ENCODE data around the gene TUBB3.
"Not testable (repeated sequence)": the region's sequence is repeated elsewhere in the genome, so short reads cannot be mapped to it uniquely, and the experiment has no call there.

The TUBB3 gene

GRCh38 chr16:89918453-89919347 lies 4.4 kb upstream of the TUBB3 start, which contains the start of gene MC1R:
Gene MC1R, plus strand, starts transcription at chr16:89918862. Its CDS starts 397 bp downstream, at chr16:89919259.
- DNase-seq (ENCODE audit: low read depth) = no peak

GRCh38 chr16:89919535-89920406 lies 3.4 kb upstream of the TUBB3 start:
- no peak for DNase-seq (ENCODE audit: low read depth)

GRCh38 chr16:89920723-89921122 lies 2.4 kb upstream of the TUBB3 start:
- DNase-seq (ENCODE audit: low read depth) = no peak

GRCh38 chr16:89921131-89921701 lies 1.9 kb upstream of the TUBB3 start:
- DNase-seq (ENCODE audit: low read depth) = no peak

GRCh38 chr16:89921702-89922476 lies 1.3 kb upstream of the TUBB3 start:
- no peak for DNase-seq (ENCODE audit: low read depth)

GRCh38 chr16:89922477-89922883 lies 662 bp upstream of the TUBB3 start:
- no peak for DNase-seq (ENCODE audit: low read depth)

DNA sequence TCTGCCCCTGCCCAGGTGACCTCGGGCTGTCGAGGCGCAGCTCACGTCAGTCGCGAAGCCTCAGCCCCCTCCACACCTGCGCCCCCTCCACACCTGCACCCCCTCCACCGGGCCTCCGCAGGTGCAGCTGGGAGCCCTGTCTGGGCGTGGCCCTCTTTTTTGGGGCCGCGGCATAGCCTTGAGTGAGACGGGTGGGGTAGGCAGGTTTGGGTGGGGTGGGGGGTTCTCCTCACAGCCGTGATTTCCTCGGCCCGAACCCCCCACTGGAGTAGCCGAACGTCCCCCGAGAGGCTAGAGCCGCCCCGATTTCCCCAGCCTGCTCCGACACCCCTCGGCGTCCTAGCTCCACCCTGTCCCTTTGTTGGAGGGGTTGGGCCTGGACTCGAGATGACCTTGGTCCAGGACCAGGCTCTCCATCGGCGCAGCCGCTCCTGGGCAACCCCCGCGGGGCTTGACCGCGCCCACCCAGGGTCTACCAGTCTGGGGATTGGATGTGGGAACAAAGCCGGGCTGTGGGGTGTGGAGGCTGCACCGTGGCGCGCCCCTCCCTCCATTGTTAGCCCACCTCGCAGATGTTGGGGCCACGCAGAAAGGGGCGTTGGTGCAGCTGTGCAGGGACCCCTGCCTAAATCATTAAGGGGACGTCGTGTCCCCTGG lies 626 bp downstream of the TUBB3 start:
- no peak for DNase-seq (ENCODE audit: low read depth)

- no peak for DNase-seq (ENCODE audit: low read depth)
Measured at GRCh38 chr16:89924297-89924924, 1.3 kb downstream of the TUBB3 start.

DNA sequence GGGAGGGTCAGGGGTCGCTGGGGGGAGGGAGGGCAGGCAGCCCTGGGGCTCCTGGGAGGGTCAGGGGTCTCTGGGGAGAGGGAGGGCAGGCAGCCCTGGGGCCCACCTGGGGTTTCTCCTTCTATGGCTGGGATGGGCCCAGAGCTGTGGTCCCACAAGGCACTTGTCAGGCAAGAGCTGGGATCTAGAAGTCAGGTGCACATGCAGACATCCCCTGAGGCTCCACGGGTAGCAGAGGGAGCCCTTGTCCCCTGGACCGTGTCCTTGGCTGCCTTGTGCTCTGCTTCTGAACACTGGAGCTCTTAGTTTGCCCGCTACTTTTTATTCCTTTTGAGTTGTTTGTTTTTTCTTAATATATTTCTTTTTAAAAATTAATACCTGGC lies 1.8 kb downstream of the TUBB3 start:
- no peak for DNase-seq (ENCODE audit: low read depth)

GRCh38 chr16:89925596-89926079 lies 2.5 kb downstream of the TUBB3 start:
- no peak for DNase-seq (ENCODE audit: low read depth)

- no peak for DNase-seq (ENCODE audit: low read depth)
Measured at GRCh38 chr16:89931305-89931896, 8.3 kb downstream of the TUBB3 start.

DNA sequence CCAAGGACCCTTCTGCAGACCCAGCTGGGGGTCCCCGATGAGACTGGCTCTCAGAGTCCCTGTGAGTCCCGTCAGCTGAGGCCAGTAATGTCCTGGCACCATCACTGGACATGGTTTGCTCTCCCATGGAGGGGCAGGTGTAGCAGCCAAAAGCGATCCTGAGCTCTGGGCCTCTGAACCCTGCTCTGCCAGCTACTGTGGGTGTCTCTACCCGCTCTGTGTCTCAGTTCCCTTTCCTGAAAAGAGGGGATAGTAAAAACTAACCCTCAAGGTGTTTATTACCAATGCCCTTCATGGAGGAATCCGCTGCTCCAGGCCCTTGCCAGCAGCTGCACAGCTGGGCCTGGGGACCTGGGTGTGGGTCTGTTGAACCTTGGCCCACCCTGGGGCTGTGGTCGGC lies 8.8 kb downstream of the TUBB3 start:
- no peak for DNase-seq (ENCODE audit: low read depth)

GRCh38 chr16:89934019-89934418 lies 10.9 kb downstream of the TUBB3 start:
- DNase-seq (ENCODE audit: low read depth) = not testable (repeated sequence)

DNA sequence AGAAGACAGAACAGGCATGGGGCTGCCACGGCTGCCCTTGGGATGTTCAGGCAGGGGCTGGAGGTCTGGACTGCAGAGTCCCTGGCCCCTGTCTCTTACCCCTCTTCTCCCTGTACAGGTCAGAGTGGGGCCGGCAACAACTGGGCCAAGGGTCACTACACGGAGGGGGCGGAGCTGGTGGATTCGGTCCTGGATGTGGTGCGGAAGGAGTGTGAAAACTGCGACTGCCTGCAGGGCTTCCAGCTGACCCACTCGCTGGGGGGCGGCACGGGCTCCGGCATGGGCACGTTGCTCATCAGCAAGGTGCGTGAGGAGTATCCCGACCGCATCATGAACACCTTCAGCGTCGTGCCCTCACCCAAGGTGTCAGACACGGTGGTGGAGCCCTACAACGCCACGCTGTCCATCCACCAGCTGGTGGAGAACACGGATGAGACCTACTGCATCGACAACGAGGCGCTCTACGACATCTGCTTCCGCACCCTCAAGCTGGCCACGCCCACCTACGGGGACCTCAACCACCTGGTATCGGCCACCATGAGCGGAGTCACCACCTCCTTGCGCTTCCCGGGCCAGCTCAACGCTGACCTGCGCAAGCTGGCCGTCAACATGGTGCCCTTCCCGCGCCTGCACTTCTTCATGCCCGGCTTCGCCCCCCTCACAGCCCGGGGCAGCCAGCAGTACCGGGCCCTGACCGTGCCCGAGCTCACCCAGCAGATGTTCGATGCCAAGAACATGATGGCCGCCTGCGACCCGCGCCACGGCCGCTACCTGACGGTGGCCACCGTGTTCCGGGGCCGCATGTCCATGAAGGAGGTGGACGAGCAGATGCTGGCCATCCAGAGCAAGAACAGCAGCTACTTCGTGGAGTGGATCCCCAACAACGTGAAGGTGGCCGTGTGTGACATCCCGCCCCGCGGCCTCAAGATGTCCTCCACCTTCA lies 11.7 kb downstream of the TUBB3 start:
- DNase-seq (ENCODE audit: low read depth) = no peak

DNA sequence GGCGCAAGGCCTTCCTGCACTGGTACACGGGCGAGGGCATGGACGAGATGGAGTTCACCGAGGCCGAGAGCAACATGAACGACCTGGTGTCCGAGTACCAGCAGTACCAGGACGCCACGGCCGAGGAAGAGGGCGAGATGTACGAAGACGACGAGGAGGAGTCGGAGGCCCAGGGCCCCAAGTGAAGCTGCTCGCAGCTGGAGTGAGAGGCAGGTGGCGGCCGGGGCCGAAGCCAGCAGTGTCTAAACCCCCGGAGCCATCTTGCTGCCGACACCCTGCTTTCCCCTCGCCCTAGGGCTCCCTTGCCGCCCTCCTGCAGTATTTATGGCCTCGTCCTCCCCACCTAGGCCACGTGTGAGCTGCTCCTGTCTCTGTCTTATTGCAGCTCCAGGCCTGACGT lies 12.5 kb downstream of the TUBB3 start:
- not testable (repeated sequence) for DNase-seq (ENCODE audit: low read depth)

DNA sequence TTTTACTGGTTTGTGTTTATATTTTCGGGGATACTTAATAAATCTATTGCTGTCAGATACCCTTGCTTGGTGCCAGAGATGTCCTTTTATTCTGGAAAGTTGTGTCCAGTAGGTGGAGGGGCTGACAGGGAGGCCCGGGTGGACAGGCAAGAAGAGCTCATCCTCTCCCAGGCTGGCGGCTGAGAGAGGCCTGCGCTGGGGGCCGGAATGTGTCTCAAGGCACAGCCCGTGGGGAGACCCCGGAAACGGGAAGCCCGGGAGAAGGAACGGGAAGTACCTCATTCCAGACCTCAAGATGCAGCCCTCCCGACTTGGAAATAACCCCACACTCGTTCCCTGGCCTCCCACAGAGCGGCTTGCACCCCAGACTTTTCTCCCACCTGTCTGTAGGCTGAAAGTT lies 12.9 kb downstream of the TUBB3 start:
- DNase-seq (ENCODE audit: low read depth) = no peak

DNA sequence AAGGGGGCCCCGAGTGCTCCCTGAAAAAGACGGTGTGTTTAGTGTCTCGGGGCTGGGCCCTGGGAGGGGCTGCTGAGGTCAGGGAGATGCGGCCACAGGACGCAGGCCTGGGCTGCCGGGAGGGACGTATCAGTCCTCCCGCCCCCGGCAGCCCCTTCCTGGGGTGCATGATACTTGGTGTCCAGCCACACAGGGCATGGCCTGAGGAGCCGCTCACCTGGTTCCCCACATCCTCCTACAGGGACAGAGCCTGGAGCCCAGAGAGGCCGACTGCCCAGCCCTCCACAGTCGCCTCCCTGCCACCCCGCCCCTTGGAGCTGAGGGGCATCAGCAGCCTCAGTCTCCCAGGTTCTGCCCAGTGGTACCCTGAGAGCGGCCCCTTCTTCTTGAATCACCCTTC lies 13.4 kb downstream of the TUBB3 start:
- no peak for DNase-seq (ENCODE audit: low read depth)

DNA sequence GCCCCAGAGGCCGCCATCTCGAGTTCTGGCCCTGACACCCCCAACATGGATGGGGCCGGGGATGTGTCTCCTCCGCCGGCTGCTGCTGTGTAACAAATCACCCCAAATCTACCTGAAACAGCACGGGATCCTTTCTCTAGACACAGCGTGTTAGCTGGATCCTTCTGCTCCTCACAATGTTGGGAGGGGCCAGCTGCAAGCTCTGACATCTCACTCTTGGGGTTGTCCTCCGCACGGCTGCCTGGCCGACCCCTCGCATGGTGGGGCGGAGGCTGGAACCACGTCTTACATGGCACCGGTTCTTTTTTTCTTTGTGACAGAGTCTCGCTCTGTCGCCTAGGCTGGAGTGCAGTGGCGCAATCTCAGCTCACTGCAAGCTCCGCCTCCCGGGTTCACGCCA lies 13.8 kb downstream of the TUBB3 start:
- DNase-seq (ENCODE audit: low read depth) = no peak
